Stomach smooth muscle (tissue), 2 donors: ENCODE results near the gene CDC42BPA.

Source experiments
- H3K27ac ChIP-seq: one replicate; pipeline ENCODE4 v1.7.0; 2013; ENCODE audit warnings: mild to moderate bottlenecking, low read length, inconsistent platforms
- H3K27me3 ChIP-seq, 2 donors: one replicate each; pipeline ENCODE4 v1.7.0; 2013; ENCODE audit warnings: low read length in 2 of 2; ENCODE audit not compliant: insufficient read depth in 2 of 2, control insufficient read depth in 1 of 2
- H3K36me3 ChIP-seq, 2 donors: one replicate each; pipeline ENCODE4 v1.7.0; 2013; ENCODE audit warnings: low read length in 2 of 2; ENCODE audit not compliant: control insufficient read depth in 2 of 2, insufficient read depth in 2 of 2
- H3K4me1 ChIP-seq: one replicate; pipeline ENCODE4 v1.7.0; 2013; ENCODE audit warnings: low read length; ENCODE audit not compliant: control insufficient read depth, insufficient read depth
- H3K4me3 ChIP-seq, 2 donors: one replicate each; pipeline ENCODE4 v1.7.0; 2013; ENCODE audit warnings: low read length in 2 of 2
- H3K9ac ChIP-seq, 2 donors: one replicate each; pipeline ENCODE4 v1.7.0; 2013; ENCODE audit warnings: low read length in 2 of 2, mild to moderate bottlenecking in 1 of 2
- H3K9me3 ChIP-seq, 2 donors: one replicate each; pipeline ENCODE4 v1.7.0; 2013; ENCODE audit warnings: low read length in 2 of 2; ENCODE audit not compliant: control insufficient read depth in 2 of 2
- donor health status: healthy.
- donor health status: Pancreatic carcinoma.

The CDC42BPA gene

GRCh38 chr1:227197064-227197463 is 121.2 kb downstream of the CDC42BPA start:
- no peaks in the 10 kb centered on the region for H3K9me3 ChIP-seq
- no peaks in the 10 kb centered on the region for H3K27me3 ChIP-seq
- H3K36me3 ChIP-seq, result no peaks in the 10 kb centered on the region
- H3K4me1 ChIP-seq, result no peaks in the 10 kb centered on the region
- no peak overlapping the region for H3K9ac ChIP-seq
- H3K27ac ChIP-seq, result no peak overlapping the region
- H3K4me3 ChIP-seq, result no peak overlapping the region

GRCh38 chr1:227192163-227192562 is 126.1 kb downstream of the CDC42BPA start:
- Histone ChIP-seq H3K36me3 (no peaks in the 10 kb centered on the region), H3K4me1 (no peaks in the 10 kb centered on the region), H3K9me3 (no peaks in the 10 kb centered on the region), H3K27me3 (no peaks in the 10 kb centered on the region), H3K27ac (no peak overlapping the region), H3K4me3 (no peak overlapping the region), H3K9ac (no peak overlapping the region)

DNA sequence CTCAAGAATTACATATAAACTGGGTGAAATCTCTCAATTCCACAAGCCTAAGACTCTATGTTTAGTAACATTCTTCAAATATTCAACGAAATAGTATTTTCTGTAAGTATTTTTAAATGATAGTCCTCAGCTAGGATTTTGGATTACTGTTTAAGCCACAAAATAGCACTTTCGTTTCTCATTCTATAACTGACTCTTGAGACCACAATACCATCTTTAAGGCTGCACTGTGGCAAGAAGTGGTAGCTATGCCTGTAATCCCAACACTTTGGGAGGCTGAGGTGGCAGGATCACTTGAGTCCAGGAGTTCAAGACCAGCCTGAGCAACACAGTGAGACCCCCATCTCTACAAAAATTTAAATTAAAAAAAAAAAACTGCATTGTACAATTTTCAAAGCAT is 126.7 kb downstream of the CDC42BPA start:
- Histone ChIP-seq H3K9ac (no peak overlapping the region), H3K9me3 (no peaks in the 10 kb centered on the region), H3K4me3 (no peak overlapping the region), H3K27ac (no peak overlapping the region), H3K27me3 (no peaks in the 10 kb centered on the region), H3K36me3 (no peaks in the 10 kb centered on the region), H3K4me1 (no peaks in the 10 kb centered on the region)

DNA sequence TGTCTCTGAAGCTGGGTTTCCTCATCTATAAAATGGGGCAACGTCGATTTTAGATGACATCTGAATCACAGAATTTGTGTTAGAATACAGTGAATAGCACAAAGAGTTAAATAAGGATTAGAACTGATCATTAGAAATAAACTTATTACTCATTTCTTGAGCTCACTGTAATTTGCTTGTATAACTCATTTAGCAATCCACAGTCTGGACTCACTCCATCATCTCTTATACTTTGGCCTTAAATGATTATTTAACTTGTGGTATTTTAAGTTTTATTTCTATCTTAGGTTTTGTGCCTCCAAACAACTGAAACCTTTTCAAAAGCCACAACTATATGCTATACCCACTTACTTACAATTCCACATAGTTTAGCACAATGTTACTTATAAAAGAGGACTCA is 128.0 kb downstream of the CDC42BPA start:
- no peaks in the 10 kb centered on the region for H3K4me1 ChIP-seq
- H3K9me3 ChIP-seq, result no peaks in the 10 kb centered on the region
- no peaks in the 10 kb centered on the region for H3K36me3 ChIP-seq
- H3K9ac ChIP-seq, result no peak overlapping the region
- H3K4me3 ChIP-seq, result no peak overlapping the region
- H3K27ac ChIP-seq, result no peak overlapping the region
- H3K27me3 ChIP-seq, result no peaks in the 10 kb centered on the region

DNA sequence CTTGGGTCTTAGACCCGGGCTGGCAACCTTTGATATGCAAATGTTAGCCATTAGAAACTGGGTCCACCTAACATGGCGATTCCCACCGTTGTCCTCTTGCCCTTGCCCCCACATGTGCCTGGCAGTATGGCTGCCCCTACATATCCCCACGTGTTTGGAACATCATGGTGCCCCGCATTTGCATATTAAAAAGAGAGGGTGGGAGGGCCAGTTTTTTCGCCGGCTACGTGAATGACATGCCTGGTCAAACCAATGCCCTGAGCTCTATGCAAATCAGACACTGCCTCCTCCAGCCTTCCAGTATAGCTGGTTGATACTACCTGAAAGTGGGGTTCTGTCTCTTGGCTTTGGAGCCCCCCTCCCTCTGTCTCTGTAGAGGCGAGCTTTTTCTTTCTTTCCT is 133.0 kb downstream of the CDC42BPA start:
- Histone ChIP-seq H3K36me3 (no peaks in the 10 kb centered on the region), H3K9me3 (no peaks in the 10 kb centered on the region), H3K27me3 (no peaks in the 10 kb centered on the region), H3K4me3 (no peak overlapping the region), H3K4me1 (no peaks in the 10 kb centered on the region), H3K9ac (no peak overlapping the region), H3K27ac (no peak overlapping the region)

DNA sequence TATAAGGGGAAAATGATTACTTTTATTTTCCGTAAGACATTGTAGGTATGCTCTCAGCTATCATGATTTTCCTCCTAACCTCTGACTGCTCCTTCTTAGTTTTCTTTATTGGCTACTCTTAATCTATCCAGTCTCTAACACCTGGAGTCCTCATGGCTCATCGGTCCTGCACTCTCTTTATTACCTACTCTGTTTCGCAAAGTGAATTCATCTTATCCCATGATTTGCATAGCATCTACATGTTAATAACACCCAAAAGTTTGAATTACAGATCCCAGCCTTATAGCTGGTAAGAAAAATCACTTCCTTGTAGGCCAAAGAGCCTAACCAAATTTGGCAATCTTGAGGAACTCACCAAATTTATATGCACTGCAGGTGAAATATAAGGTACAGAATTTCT is 136.3 kb downstream of the CDC42BPA start:
- H3K9ac ChIP-seq, result no peak overlapping the region
- no peaks in the 10 kb centered on the region for H3K4me1 ChIP-seq
- H3K36me3 ChIP-seq, result no peaks in the 10 kb centered on the region
- no peak overlapping the region for H3K27ac ChIP-seq
- H3K9me3 ChIP-seq, result no peaks in the 10 kb centered on the region
- H3K27me3 ChIP-seq, result no peaks in the 10 kb centered on the region
- H3K4me3 ChIP-seq, result no peak overlapping the region

DNA sequence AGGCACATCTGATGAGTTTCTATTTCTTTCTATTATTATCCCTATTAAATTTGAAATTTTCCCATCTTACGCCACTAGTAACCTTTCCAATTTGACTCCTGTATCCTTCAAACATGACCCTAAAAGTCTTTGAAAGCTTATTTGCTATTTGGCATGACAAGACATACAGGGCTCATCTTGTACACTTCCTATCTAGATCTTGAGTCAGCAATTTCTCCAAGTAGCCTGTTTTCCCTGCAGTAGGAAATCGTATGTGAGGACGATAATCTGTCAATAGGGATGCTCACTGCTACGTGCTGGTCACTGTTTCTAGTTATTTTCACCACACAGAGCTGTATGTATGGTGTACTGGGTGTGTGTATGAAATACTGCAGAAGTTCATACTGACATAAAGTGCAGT is 142.7 kb downstream of the CDC42BPA start:
- H3K27me3 ChIP-seq, result no peaks in the 10 kb centered on the region
- no peaks in the 10 kb centered on the region for H3K36me3 ChIP-seq
- no peaks in the 10 kb centered on the region for H3K9me3 ChIP-seq
- no peak overlapping the region for H3K4me3 ChIP-seq
- H3K27ac ChIP-seq, result no peak overlapping the region
- no peak overlapping the region for H3K9ac ChIP-seq
- H3K4me1 ChIP-seq, result no peaks in the 10 kb centered on the region

- Histone ChIP-seq H3K4me1 (no peaks in the 10 kb centered on the region), H3K9ac (no peak overlapping the region), H3K4me3 (no peak overlapping the region), H3K27ac (no peak overlapping the region), H3K36me3 (no peaks in the 10 kb centered on the region), H3K9me3 (no peaks in the 10 kb centered on the region), H3K27me3 (no peaks in the 10 kb centered on the region)
Measured at GRCh38 chr1:227174164-227174563, 144.1 kb downstream of the CDC42BPA start.

DNA sequence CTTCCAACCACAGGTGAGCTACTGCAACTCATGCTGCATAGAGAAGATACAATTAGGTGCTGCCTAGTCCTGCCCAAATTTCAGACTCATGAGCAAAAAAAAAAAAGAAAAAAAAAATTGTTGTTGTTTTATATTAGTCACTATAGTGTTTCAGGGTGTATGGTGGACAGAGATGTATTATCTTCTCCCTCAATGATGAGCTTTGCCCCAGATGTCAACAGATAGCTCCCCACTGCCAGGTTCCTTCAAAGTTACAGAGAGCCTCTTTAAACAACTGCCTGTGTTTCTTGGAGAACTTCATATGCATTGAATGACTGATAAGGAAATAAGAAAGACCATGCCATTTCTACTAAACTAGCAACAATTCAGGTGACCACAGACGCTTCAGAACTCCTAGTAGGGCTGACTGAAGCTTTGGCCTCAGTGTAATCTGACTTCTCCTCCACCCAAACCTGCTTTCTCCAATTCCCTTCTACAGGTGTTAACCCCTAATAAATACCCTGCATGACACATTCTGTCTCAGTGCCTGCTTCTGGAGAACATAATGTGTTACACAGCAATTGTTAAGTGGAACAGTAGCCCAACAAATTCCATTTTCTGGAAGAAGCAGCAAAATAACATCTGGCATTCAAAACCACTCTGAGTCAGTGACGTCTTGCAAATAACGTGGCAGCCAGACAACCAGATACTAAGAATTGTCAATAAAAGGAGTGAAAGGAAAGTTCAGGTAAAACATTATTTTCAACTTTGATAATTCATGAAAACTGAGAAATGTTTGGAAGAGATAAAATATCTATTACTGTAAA is 147.7 kb downstream of the CDC42BPA start:
- H3K27ac ChIP-seq, result no peak overlapping the region
- no peaks in the 10 kb centered on the region for H3K36me3 ChIP-seq
- H3K4me1 ChIP-seq, result no peaks in the 10 kb centered on the region
- no peaks in the 10 kb centered on the region for H3K27me3 ChIP-seq
- no peak overlapping the region for H3K9ac ChIP-seq
- H3K4me3 ChIP-seq, result no peak overlapping the region
- no peaks in the 10 kb centered on the region for H3K9me3 ChIP-seq

GRCh38 chr1:227169343-227169742 is 148.9 kb downstream of the CDC42BPA start:
- no peaks in the 10 kb centered on the region for H3K27me3 ChIP-seq
- no peak overlapping the region for H3K9ac ChIP-seq
- no peaks in the 10 kb centered on the region for H3K4me1 ChIP-seq
- no peaks in the 10 kb centered on the region for H3K36me3 ChIP-seq
- no peaks in the 10 kb centered on the region for H3K9me3 ChIP-seq
- no peak overlapping the region for H3K4me3 ChIP-seq
- H3K27ac ChIP-seq, result no peak overlapping the region

GRCh38 chr1:227167276-227168101 is 150.8 kb downstream of the CDC42BPA start:
- Histone ChIP-seq H3K4me3 (no peak overlapping the region), H3K9ac (no peak overlapping the region), H3K27ac (no peak overlapping the region), H3K27me3 (no peaks in the 10 kb centered on the region), H3K4me1 (no peaks in the 10 kb centered on the region), H3K9me3 (no peaks in the 10 kb centered on the region), H3K36me3 (no peaks in the 10 kb centered on the region)
